ENCODE measurements around the gene IGFALS.
A peak's percentile ranks its signal among the peaks of the same experiment; 100 is the strongest.

- peak in 1 of 4 experiments; percentile 10 for TF ChIP-seq CTCF (IDR thresholded peaks at IDR 0.05)
- TF ChIP-seq POLR2A (IDR thresholded peaks at IDR 0.05), result peak; percentile 31 to 43
- TF ChIP-seq POLR2AphosphoS5 (IDR thresholded peaks at IDR 0.05), result peak; percentile 81
Observed at GRCh38 chr16:1826691-1827573, 33.4 kb upstream of the IGFALS start, which contains the start of the genes FAHD1 and HAGH.

All from gastroesophageal sphincter (tissue), 3 donors.